ENCODE results near the gene RFT1.

Gene RFT1

DNA sequence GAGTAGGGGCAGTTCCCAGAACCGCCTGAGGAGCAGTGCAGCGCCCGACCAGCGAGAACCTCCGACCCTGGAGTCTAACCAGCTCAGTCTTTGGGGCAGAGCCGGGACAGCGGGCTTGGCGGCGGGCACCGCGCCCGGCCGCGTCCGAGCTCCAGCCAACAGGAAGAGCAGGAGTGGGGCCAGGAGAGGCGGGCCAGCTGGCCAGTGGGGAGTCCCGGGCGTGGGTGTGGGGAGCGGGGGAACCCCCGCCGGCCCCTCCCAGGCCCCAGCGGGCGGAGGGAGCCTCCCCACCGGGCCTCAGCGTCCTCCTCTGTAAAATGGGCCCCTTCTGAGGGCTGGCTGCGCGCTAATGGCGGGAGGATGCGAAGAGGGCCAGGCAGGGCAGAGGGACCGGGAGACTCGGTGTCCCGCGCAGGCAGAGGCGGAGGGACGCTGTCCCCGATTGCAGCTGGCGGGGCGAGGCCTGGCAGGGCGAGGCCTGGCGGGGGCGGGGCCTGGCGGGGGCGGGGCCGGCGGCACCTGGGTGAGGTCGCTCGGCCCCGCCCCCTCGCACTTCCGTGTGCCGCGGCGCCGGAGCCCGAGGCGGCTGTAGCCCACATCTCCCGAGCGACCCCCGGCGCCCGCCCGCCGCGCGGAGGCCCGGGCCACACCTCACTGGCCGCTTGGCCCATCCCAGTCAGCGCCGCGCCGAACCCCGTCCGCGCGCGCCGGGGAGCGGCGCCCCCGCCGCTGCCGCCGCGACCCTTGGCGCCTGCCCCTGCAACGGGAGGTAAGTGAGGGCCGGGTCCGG, 30.6 kb upstream of the RFT1 start, which contains the start of gene PRKCD (continued):
- TF ChIP-seq KLF1 (tag by site-specific recombination; IDR thresholded peaks at IDR 0.05) (peak; percentile 49), ZNF184 (tag by site-specific recombination; IDR thresholded peaks at IDR 0.05) (no peak), ZNF626 (tag by site-specific recombination; IDR thresholded peaks at IDR 0.05) (no peak), SALL2 (tag by site-specific recombination; IDR thresholded peaks at IDR 0.05; ENCODE audit: borderline replicate concordance) (no peak), ZNF558 (tag by site-specific recombination; IDR thresholded peaks at IDR 0.05) (no peak), ZNF664 (tag by site-specific recombination; IDR thresholded peaks at IDR 0.05) (no peak), ZNF157 (tag by site-specific recombination; IDR thresholded peaks at IDR 0.05) (no peak), ZEB2 (tag by site-specific recombination; IDR thresholded peaks at IDR 0.05) (peak; percentile 24; the same call in 1 of the 2 replicates), REPIN1 (tag by site-specific recombination; IDR thresholded peaks at IDR 0.05; ENCODE audit: low read depth) (no peak), ZNF692 (tag by site-specific recombination; IDR thresholded peaks at IDR 0.05) (peak; percentile 68), ZNF843 (tag by site-specific recombination; IDR thresholded peaks at IDR 0.05) (no peak), ZNF426 (tag by site-specific recombination; IDR thresholded peaks at IDR 0.05) (no peak), ZNF768 (tag by site-specific recombination; IDR thresholded peaks at IDR 0.05) (no peak), ZNF560 (tag by site-specific recombination; IDR thresholded peaks at IDR 0.05; ENCODE audit: borderline replicate concordance) (no peak), ZNF76 (tag by site-specific recombination; IDR thresholded peaks at IDR 0.05; ENCODE audit: borderline replicate concordance, low read depth) (no peak), ZNF791 (tag by site-specific recombination; IDR thresholded peaks at IDR 0.05) (no peak), ZNF830 (tag by site-specific recombination; IDR thresholded peaks at IDR 0.05; ENCODE audit: low read depth) (no peak), KLF16 (tag by site-specific recombination; IDR thresholded peaks at IDR 0.05) (peak; percentile 44; the same call in 1 of the 2 replicates), ZNF510 (tag by site-specific recombination; IDR thresholded peaks at IDR 0.05; ENCODE audit: insufficient replicate concordance) (no peak), ZNF335 (tag by site-specific recombination; conservative IDR thresholded peaks at IDR 0.05) (peak; percentile 71), ZNF214 (tag by site-specific recombination; IDR thresholded peaks at IDR 0.05; ENCODE audit: borderline replicate concordance) (no peak), WT1 (tag by site-specific recombination; IDR thresholded peaks at IDR 0.05) (no peak), ZNF785 (tag by site-specific recombination; IDR thresholded peaks at IDR 0.05) (no peak), HOXA7 (CRISPR knock-in tag; IDR thresholded peaks at IDR 0.05; ENCODE audit: borderline replicate concordance) (no peak), YY1 (tag by site-specific recombination; IDR thresholded peaks at IDR 0.05) (no peak), ZNF473 (tag by site-specific recombination; IDR thresholded peaks at IDR 0.05) (no peak), ZNF140 (tag by site-specific recombination; IDR thresholded peaks at IDR 0.05) (no peak)
- TF ChIP-seq, protein P1, sequence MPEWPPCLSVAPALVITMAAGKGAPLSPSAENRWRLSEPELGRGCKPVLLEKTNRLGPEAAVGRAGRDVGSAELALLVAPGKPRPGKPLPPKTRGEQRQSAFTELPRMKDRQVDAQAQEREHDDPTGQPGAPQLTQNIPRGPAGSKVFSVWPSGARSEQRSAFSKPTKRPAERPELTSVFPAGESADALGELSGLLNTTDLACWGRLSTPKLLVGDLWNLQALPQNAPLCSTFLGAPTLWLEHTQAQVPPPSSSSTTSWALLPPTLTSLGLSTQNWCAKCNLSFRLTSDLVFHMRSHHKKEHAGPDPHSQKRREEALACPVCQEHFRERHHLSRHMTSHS (tag by site-specific recombination; IDR thresholded peaks at IDR 0.05) = no peak
- TF ChIP-seq, protein P2, sequence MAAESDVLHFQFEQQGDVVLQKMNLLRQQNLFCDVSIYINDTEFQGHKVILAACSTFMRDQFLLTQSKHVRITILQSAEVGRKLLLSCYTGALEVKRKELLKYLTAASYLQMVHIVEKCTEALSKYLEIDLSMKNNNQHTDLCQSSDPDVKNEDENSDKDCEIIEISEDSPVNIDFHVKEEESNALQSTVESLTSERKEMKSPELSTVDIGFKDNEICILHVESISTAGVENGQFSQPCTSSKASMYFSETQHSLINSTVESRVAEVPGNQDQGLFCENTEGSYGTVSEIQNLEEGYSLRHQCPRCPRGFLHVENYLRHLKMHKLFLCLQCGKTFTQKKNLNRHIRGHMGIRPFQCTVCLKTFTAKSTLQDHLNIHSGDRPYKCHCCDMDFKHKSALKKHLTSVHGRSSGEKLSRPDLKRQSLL (tag by site-specific recombination; IDR thresholded peaks at IDR 0.05) = no peak
- TF ChIP-seq, protein P3, sequence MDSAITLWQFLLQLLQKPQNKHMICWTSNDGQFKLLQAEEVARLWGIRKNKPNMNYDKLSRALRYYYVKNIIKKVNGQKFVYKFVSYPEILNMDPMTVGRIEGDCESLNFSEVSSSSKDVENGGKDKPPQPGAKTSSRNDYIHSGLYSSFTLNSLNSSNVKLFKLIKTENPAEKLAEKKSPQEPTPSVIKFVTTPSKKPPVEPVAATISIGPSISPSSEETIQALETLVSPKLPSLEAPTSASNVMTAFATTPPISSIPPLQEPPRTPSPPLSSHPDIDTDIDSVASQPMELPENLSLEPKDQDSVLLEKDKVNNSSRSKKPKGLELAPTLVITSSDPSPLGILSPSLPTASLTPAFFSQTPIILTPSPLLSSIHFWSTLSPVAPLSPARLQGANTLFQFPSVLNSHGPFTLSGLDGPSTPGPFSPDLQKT (IDR thresholded peaks at IDR 0.05; ENCODE audit: borderline replicate concordance, low read depth, low read length) = no peak
- TF ChIP-seq, protein P4, sequence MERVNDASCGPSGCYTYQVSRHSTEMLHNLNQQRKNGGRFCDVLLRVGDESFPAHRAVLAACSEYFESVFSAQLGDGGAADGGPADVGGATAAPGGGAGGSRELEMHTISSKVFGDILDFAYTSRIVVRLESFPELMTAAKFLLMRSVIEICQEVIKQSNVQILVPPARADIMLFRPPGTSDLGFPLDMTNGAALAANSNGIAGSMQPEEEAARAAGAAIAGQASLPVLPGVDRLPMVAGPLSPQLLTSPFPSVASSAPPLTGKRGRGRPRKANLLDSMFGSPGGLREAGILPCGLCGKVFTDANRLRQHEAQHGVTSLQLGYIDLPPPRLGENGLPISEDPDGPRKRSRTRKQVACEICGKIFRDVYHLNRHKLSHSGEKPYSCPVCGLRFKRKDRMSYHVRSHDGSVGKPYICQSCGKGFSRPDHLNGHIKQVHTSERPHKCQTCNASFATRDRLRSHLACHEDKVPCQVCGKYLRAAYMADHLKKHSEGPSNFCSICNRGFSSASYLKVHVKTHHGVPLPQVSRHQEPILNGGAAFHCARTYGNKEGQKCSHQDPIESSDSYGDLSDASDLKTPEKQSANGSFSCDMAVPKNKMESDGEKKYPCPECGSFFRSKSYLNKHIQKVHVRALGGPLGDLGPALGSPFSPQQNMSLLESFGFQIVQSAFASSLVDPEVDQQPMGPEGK (tag by site-specific recombination; IDR thresholded peaks at IDR 0.05) = peak; percentile 78
- TF ChIP-seq, protein P5, sequence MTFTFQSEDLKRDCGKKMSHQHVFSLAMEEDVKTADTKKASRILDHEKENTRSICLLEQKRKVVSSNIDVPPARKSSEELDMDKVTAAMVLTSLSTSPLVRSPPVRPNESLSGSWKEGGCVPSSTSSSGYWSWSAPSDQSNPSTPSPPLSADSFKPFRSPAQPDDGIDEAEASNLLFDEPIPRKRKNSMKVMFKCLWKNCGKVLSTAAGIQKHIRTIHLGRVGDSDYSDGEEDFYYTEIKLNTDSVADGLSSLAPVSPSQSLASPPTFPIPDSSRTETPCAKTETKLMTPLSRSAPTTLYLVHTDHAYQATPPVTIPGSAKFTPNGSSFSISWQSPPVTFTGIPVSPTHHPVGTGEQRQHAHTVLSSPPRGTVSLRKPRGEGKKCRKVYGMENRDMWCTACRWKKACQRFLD (tag by site-specific recombination; IDR thresholded peaks at IDR 0.05) = no peak
